HCT116 (cell line): ENCODE data around the gene P4HA2. TPM values are rescaled to one million over a fixed set of nuclear protein-coding genes. Genes with fewer than 3 reads are reported as not detected.

Experiments
- ATAC-seq: fragments of 200-7000 bp; cut with Tn5 transposase; 2 replicates; pipeline ENCODE4 v1.9.1; 2020; ENCODE audit warnings: mild to moderate bottlenecking, moderate library complexity
- BruUV-seq: library from RNA; stranded (reverse); fragments of 400-500 nt; replicated peaks from 2 replicates; lab custom pipeline; 2021; lab: Mats Ljungman, UMichigan
- CTCF ChIA-PET: fragments of 300-600 bp; sonication (Branson Sonifier 250); formaldehyde crosslinking; loops from one replicate; lab custom pipeline; 2021; ENCODE audit warnings: antibody characterized with exemption; lab: Charles Lee
- POLR2A ChIA-PET: fragments of 300-600, 350-600 bp; sonication (Branson Sonifier 250); formaldehyde crosslinking; loops from one replicate; lab custom pipeline; 2021; ENCODE audit warnings: antibody characterized with exemption; lab: Charles Lee
- RAD21 ChIA-PET, 2 experiments: fragments of 300-600 bp; sonication (Branson Sonifier 250); formaldehyde crosslinking; loops; one replicate each; lab custom pipeline; 2023; ENCODE audit warnings: low total read pairs in 2 of 2; ENCODE audit not compliant: uncharacterized antibody in 2 of 2, unreplicated experiment in 2 of 2, low non-redundant PET in 1 of 2; lab: Charles Lee
- DNase-seq: peaks from one replicate; pipeline ENCODE4 v3.0.0-alpha.2; 2010; ENCODE audit warnings: low read depth, low spot score
- H2AFZ ChIP-seq: fragments of 200-600 bp; shearing (Covaris generic), sonication (generic); 2 replicates; pipeline ENCODE4 v1.6.1; 2017; ENCODE audit warnings: low read depth, mixed run types, mixed read lengths, antibody characterized with exemption, low read length; ENCODE audit not compliant: poor library complexity, severe bottlenecking
- H3K27ac ChIP-seq: 2 replicates; pipeline ENCODE4 v1.5.1; 2012; ENCODE audit warnings: low read depth, low read length
- H3K27me3 ChIP-seq: fragments of 200-600 bp; sonication (generic); 2 replicates; pipeline ENCODE4 v1.6.1; 2016; ENCODE audit warnings: mixed run types, low read length, mixed read lengths; ENCODE audit not compliant: insufficient read depth
- H3K36me3 ChIP-seq, 2 experiments: fragments of 200-500 bp in 1 of 2; fragments of 200-600 bp in 1 of 2; sonication (Bioruptor generic) in 1 of 2; sonication (generic) in 1 of 2; 2 replicates each; pipeline versions ENCODE4 v1.5.1 to v1.6.1; 2014 to 2016; ENCODE audit warnings: low read length in 2 of 2, inconsistent platforms in 1 of 2, mixed read lengths in 1 of 2, mixed run types in 1 of 2; ENCODE audit not compliant: insufficient read depth in 2 of 2, control insufficient read depth in 1 of 2
- H3K4me1 ChIP-seq, 2 experiments: fragments of 200-600 bp in 1 of 2; sonication (generic) in 1 of 2; 2 replicates each; pipeline versions ENCODE4 v1.5.1 to v1.6.1; 2012 to 2017; ENCODE audit warnings: low read length in 2 of 2, inconsistent platforms in 1 of 2, mild to moderate bottlenecking in 1 of 2, mixed read lengths in 1 of 2, mixed run types in 1 of 2, moderate library complexity in 1 of 2; ENCODE audit not compliant: insufficient read depth in 2 of 2, control insufficient read depth in 1 of 2
- H3K4me2 ChIP-seq: fragments of 200-600 bp; sonication (generic); 2 replicates; pipeline ENCODE4 v1.6.1; 2017; ENCODE audit warnings: mixed run types, low read length, mixed read lengths
- H3K4me3 ChIP-seq, 2 experiments: fragments of 200-600 bp in 1 of 2; sonication (generic) in 1 of 2; replicated peaks in 1 of 2; 2 replicates each; pipeline ENCODE4 v1.5.1; 2011 to 2016; ENCODE audit warnings: low read length in 2 of 2, control low read depth in 1 of 2, low read depth in 1 of 2, mild to moderate bottlenecking in 1 of 2, mixed read lengths in 1 of 2, mixed run types in 1 of 2
- H3K79me2 ChIP-seq: fragments of 200-600 bp; sonication (generic); 2 replicates; pipeline ENCODE4 v1.6.1; 2017; ENCODE audit warnings: mild to moderate bottlenecking, mixed run types, low read length, moderate library complexity, mixed read lengths; ENCODE audit not compliant: insufficient read depth
- H3K9ac ChIP-seq: fragments of 200-600 bp; sonication (generic); 2 replicates; pipeline ENCODE4 v1.6.1; 2016; ENCODE audit warnings: low read length, mixed read lengths
- H3K9me2 ChIP-seq: fragments of 200-600 bp; sonication (generic), shearing (Covaris generic); 2 replicates; pipeline ENCODE4 v1.6.1; 2017; ENCODE audit warnings: mixed run types, mild to moderate bottlenecking, moderate library complexity; ENCODE audit not compliant: insufficient read depth
- H3K9me3 ChIP-seq, 2 experiments: fragments of 200-500 bp in 1 of 2; fragments of 200-600 bp in 1 of 2; sonication (Bioruptor generic) in 1 of 2; sonication (generic) in 1 of 2; 2 replicates each; pipeline ENCODE4 v1.6.1; 2014 to 2017; ENCODE audit warnings: low read length in 2 of 2, mixed read lengths in 2 of 2, inconsistent platforms in 1 of 2, low read depth in 1 of 2, mild to moderate bottlenecking in 1 of 2, mixed run types in 1 of 2, moderate library complexity in 1 of 2; ENCODE audit not compliant: control insufficient read depth in 1 of 2, insufficient read depth in 1 of 2
- H4K20me1 ChIP-seq: fragments of 200-600 bp; sonication (generic), shearing (Covaris generic); 2 replicates; pipeline ENCODE4 v1.6.1; 2017; ENCODE audit warnings: mixed run types, mild to moderate bottlenecking, moderate library complexity; ENCODE audit not compliant: insufficient read depth
- CTCF ChIP-seq, 3 experiments: fragments of 200-600 bp in 1 of 3; sonication (generic) in 1 of 3; IDR thresholded peaks in 2 of 3; conservative IDR thresholded peaks in 1 of 3; 2 replicates each; pipeline ENCODE4 v1.5.1; 2012 to 2017; ENCODE audit warnings: low read depth in 2 of 3, low read length in 2 of 3, antibody characterized with exemption in 1 of 3, borderline replicate concordance in 1 of 3, control low read depth in 1 of 3, mild to moderate bottlenecking in 1 of 3, mixed read lengths in 1 of 3, mixed run types in 1 of 3, moderate library complexity in 1 of 3; ENCODE audit not compliant: insufficient read depth in 1 of 3
- EZH2 ChIP-seq: fragments of 200-600 bp; sonication (generic); IDR thresholded peaks from 2 replicates; pipeline ENCODE4 v1.6.1; 2017; ENCODE audit warnings: antibody characterized with exemption, mixed run types
- FOSL1 ChIP-seq: IDR thresholded peaks from 2 replicates; pipeline ENCODE4 v1.6.1; 2012; ENCODE audit warnings: low read depth
- POLR2A ChIP-seq: IDR thresholded peaks from 2 replicates; pipeline ENCODE4 v1.7.0; 2011; ENCODE audit warnings: borderline replicate concordance; ENCODE audit not compliant: insufficient read depth, insufficient read length; ENCODE audit errors: extremely low read depth
- POLR2AphosphoS5 ChIP-seq: IDR thresholded peaks from 2 replicates; pipeline ENCODE4 v1.6.1; 2011; ENCODE audit warnings: mild to moderate bottlenecking, low read depth, low read length, moderate library complexity
- SRF ChIP-seq: IDR thresholded peaks from 2 replicates; pipeline ENCODE4 v1.6.1; 2012; ENCODE audit warnings: low read depth
- TCF7L2 ChIP-seq: IDR thresholded peaks from 2 replicates; pipeline ENCODE4 v1.7.0; 2011; ENCODE audit warnings: borderline replicate concordance, inconsistent platforms; ENCODE audit not compliant: insufficient read depth, insufficient read length; ENCODE audit errors: extremely low read depth
- ZFX ChIP-seq: fragments of 450-650 bp; IDR thresholded peaks from 2 replicates; pipeline ENCODE4 v1.6.1; 2017
- ZNF274 ChIP-seq: fragments of 200-500 bp; sonication (Bioruptor generic); IDR thresholded peaks from 2 replicates; pipeline ENCODE4 v1.6.1; 2014; ENCODE audit warnings: mild to moderate bottlenecking, low read depth, low read length, inconsistent platforms
- intact Hi-C: fragments of 100-400 bp; cut with micrococcal nuclease; formaldehyde crosslinking; loops from 2 replicates; pipeline ENCODE4 v1.10.0; 2022
- total RNA-seq: library from RNA; stranded (reverse); gene quantifications from one replicate; pipeline ENCODE4 v1.2.1, GENCODE V29; 2021; ENCODE audit not compliant: unreplicated experiment
- TF ChIP-seq, protein P1 (sequence below): IDR thresholded peaks from 2 replicates; pipeline ENCODE4 v1.6.1; 2011; ENCODE audit warnings: mild to moderate bottlenecking, low read length, moderate library complexity; ENCODE audit not compliant: insufficient replicate concordance; ENCODE audit errors: extremely low read depth
- TF ChIP-seq, protein P2 (sequence below): IDR thresholded peaks from 2 replicates; pipeline ENCODE4 v1.6.1; 2012

The P4HA2 gene
- total RNA-seq, 1 experiment from 2014 or later, result 29.0 TPM

DNA sequence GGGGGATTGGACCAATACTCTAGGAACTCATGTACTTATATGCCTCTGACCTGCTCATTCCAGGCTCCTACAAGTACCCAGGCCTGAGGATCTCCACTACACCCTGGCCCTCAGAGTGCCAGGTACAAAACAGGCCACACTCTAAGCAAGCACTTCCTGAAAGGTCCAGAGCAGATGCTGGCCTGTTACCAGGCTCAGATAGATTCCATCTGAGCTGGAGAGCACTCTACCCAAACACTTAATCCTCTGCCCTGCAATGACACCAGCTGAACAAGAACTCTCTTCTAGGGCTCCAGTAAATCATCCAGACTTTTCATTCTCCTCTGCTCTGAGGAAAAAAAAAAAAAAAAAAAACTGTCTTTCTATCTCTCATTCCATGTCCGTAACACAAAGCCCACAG, 2.9 kb downstream of the P4HA2 start (continued):
- TF ChIP-seq, protein P1, sequence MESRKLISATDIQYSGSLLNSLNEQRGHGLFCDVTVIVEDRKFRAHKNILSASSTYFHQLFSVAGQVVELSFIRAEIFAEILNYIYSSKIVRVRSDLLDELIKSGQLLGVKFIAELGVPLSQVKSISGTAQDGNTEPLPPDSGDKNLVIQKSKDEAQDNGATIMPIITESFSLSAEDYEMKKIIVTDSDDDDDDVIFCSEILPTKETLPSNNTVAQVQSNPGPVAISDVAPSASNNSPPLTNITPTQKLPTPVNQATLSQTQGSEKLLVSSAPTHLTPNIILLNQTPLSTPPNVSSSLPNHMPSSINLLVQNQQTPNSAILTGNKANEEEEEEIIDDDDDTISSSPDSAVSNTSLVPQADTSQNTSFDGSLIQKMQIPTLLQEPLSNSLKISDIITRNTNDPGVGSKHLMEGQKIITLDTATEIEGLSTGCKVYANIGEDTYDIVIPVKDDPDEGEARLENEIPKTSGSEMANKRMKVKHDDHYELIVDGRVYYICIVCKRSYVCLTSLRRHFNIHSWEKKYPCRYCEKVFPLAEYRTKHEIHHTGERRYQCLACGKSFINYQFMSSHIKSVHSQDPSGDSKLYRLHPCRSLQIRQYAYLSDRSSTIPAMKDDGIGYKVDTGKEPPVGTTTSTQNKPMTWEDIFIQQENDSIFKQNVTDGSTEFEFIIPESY, result no peak
- no peak for TF ChIP-seq ZFX
- TF ChIP-seq, all 23 proteins: peak for 0

DNA sequence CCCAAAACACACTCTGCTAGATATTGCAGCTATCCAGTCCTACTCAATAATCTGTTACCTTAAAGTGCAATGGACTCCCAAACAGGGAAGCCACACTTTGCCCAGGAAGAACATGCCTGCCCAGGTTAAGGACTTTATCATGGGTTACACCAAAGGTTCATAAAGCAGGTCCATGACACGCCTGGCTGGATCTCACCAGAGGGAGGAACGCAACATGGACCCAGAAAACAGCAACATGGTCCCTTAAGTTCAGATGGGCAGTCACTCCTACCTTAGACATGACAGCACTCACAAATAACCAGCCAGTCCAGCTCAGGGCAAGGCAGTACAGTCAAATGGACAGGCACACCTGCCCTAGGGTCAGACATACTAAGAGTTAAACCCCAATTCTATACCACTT, 3.8 kb downstream of the P4HA2 start:
- Histone ChIP-seq H3K36me3 (no peaks in the 10 kb centered on the region), H3K79me2 (peaks cover 27% of the 10 kb centered on the region)
- CTCF ChIA-PET, result no interaction called here

More for the DNA sequence above, 3.8 kb downstream of the P4HA2 start:
- Histone ChIP-seq H4K20me1 (no peaks in the 10 kb centered on the region), H2AFZ (no peak overlapping the region), H3K9me3 (no peaks in the 10 kb centered on the region), H3K9ac (no peak overlapping the region), H3K4me2 (no peak overlapping the region), H3K4me3 (no peak overlapping the region)
- no peak for ATAC-seq
- no TSS peak for BruUV-seq
- RAD21 ChIA-PET, result no interaction called here
- intact Hi-C loops, result no loop called here
- TF ChIP-seq TCF7L2 (no peak), CTCF (IDR thresholded peaks at IDR 0.05 in 2 of 3, conservative IDR thresholded peaks at IDR 0.05 in 1 of 3; ENCODE audit: borderline replicate concordance in 1 of 3, insufficient read depth in 1 of 3, low read depth in 2 of 3, low read length in 2 of 3) (no peak), FOSL1 (no peak), ZNF274 (no peak), EZH2 (no peak), POLR2AphosphoS5 (no peak), SRF (no peak), POLR2A (no peak)
- TF ChIP-seq, protein P2, sequence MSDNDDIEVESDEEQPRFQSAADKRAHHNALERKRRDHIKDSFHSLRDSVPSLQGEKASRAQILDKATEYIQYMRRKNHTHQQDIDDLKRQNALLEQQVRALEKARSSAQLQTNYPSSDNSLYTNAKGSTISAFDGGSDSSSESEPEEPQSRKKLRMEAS, result no peak
- TF ChIP-seq, all 23 proteins: peak for 0
- Histone ChIP-seq H3K27ac (no peak overlapping the region), H3K4me1 (peaks cover 19 to 37% of the 10 kb centered on the region in 2 experiments), H3K9me2 (no peaks in the 10 kb centered on the region; the same call in 1 of the 2 replicates), H3K27me3 (no peaks in the 10 kb centered on the region)
- POLR2A ChIA-PET, result no interaction called here
- no peak for DNase-seq
